WTC11 (cell line): ENCODE measurements around the gene LOXL4. TPM values are rescaled to one million over a fixed set of nuclear protein-coding genes. Genes with fewer than 3 reads are reported as not detected.

Experiments used
- ATAC-seq: fragments of 200-7000 bp; cut with Tn5 transposase; 2 replicates; pipeline ENCODE4 v1.10.0; 2021; ENCODE audit warnings: mild to moderate bottlenecking, moderate library complexity
- CTCF ChIA-PET: fragments of 300-600 bp; sonication (Branson Sonifier 250); formaldehyde crosslinking; loops from one replicate; lab custom pipeline; 2021; ENCODE audit warnings: antibody characterized with exemption; lab: Charles Lee
- POLR2A ChIA-PET: fragments of 350-600 bp; sonication (Branson Sonifier 250); formaldehyde crosslinking; loops from one replicate; lab custom pipeline; 2021; ENCODE audit warnings: antibody characterized with exemption; lab: Charles Lee
- DNase-seq: peaks from one replicate; pipeline ENCODE4 v3.0.0; 2021; ENCODE audit warnings: low spot score
- H3K27ac Mint-ChIP-seq: 2 replicates; pipeline ENCODE4 v1.8.0; 2021; ENCODE audit warnings: mixed read lengths
- H3K27me3 Mint-ChIP-seq: 2 replicates; pipeline ENCODE4 v1.8.0; 2021; ENCODE audit warnings: low read depth, mild to moderate bottlenecking, moderate library complexity, mixed read lengths
- H3K36me3 Mint-ChIP-seq: 2 replicates; pipeline ENCODE4 v1.8.0; 2021; ENCODE audit warnings: mixed read lengths
- H3K4me1 Mint-ChIP-seq: 2 replicates; pipeline ENCODE4 v1.8.0; 2022; ENCODE audit warnings: mixed read lengths
- H3K4me3 Mint-ChIP-seq: 2 replicates; pipeline ENCODE4 v1.8.0; 2021; ENCODE audit warnings: mild to moderate bottlenecking, moderate library complexity, mixed read lengths
- H3K9me3 Mint-ChIP-seq: 2 replicates; pipeline ENCODE4 v1.8.0; 2021; ENCODE audit warnings: mixed read lengths
- FOXJ3 ChIP-seq: sonication (generic); formaldehyde crosslinking; IDR thresholded peaks from 2 replicates; pipeline ENCODE4 v1.9.0; 2021; ENCODE audit warnings: missing genetic modification reagents, mild to moderate bottlenecking, borderline replicate concordance
- GABPB1 ChIP-seq: sonication (generic); formaldehyde crosslinking; IDR thresholded peaks from 2 replicates; pipeline ENCODE4 v1.8.1; 2023; ENCODE audit warnings: mild to moderate bottlenecking, missing genetic modification reagents
- NR1H2 ChIP-seq: sonication (generic); formaldehyde crosslinking; IDR thresholded peaks from 2 replicates; pipeline ENCODE4 v1.9.0; 2021; ENCODE audit warnings: mild to moderate bottlenecking, moderate library complexity, missing genetic modification reagents
- TEAD4 ChIP-seq: sonication (generic); formaldehyde crosslinking; IDR thresholded peaks from 2 replicates; pipeline ENCODE4 v1.8.0; 2022; ENCODE audit warnings: mild to moderate bottlenecking, missing genetic modification reagents
- ZNF121 ChIP-seq: sonication (generic); formaldehyde crosslinking; IDR thresholded peaks from 2 replicates; pipeline ENCODE4 v1.8.0; 2023; ENCODE audit warnings: missing genetic modification reagents
- total RNA-seq: library from RNA; stranded (reverse); gene quantifications from 3 replicates; pipeline ENCODE4 v1.2.3, GENCODE V29; 2021
- TF ChIP-seq, protein P1 (sequence below): sonication (generic); formaldehyde crosslinking; conservative IDR thresholded peaks from 2 replicates; pipeline ENCODE4 v1.8.1; 2022; ENCODE audit warnings: mild to moderate bottlenecking, missing genetic modification reagents
- TF ChIP-seq, protein P2 (sequence below): sonication (generic); formaldehyde crosslinking; IDR thresholded peaks from 2 replicates; pipeline ENCODE4 v1.8.1; 2022; ENCODE audit warnings: missing genetic modification reagents, borderline replicate concordance
- TF ChIP-seq, protein P3 (sequence below): fragments of 200-600 bp; IDR thresholded peaks from 2 replicates; pipeline ENCODE4 v1.8.0; 2022; ENCODE audit warnings: antibody characterized with exemption
- TF ChIP-seq, protein P4 (sequence below): fragments of 250-450 bp; sonication (Bioruptor Pico); IDR thresholded peaks from 2 replicates; pipeline ENCODE4 v1.9.0; 2021; ENCODE audit warnings: mild to moderate bottlenecking
- TF ChIP-seq, protein P5 (sequence below): sonication (generic); formaldehyde crosslinking; IDR thresholded peaks from 2 replicates; pipeline ENCODE4 v1.8.0; 2022; ENCODE audit warnings: missing genetic modification reagents
- TF ChIP-seq, protein P6 (sequence below): sonication (generic); formaldehyde crosslinking; IDR thresholded peaks from 2 replicates; pipeline ENCODE4 v1.8.0; 2023; ENCODE audit warnings: mild to moderate bottlenecking, missing genetic modification reagents
- TF ChIP-seq, protein P7 (sequence below): sonication (generic); formaldehyde crosslinking; IDR thresholded peaks from 2 replicates; pipeline ENCODE4 v1.8.0; 2022; ENCODE audit warnings: mild to moderate bottlenecking, missing genetic modification reagents

The LOXL4 gene
- total RNA-seq, 1 experiment from 2014 or later = 0.35 TPM

DNA sequence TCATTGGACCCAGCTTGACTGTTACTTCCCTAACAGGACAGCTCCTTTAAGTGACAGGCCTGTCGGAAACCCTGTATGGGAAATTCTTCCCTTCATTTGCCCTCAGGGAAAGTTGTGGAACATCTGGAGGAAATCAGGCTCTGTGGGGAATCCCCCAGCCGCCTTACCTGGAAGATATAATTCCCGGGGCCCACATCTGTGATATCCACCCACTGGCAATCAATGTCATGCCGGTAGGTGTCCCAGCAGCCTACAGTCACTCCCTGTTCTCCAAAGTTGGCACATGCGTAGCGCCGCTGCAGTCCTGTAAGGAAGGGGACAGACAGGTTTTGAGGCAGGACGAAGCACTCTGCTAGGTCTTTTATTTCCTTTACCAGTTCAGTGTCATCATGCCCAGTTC, 16.6 kb downstream of the LOXL4 start (continued):
- TF ChIP-seq, protein P1, sequence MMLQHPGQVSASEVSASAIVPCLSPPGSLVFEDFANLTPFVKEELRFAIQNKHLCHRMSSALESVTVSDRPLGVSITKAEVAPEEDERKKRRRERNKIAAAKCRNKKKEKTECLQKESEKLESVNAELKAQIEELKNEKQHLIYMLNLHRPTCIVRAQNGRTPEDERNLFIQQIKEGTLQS = no peak
- TF ChIP-seq FOXJ3 (CRISPR knock-in tag) = no peak
- TF ChIP-seq, protein P2, sequence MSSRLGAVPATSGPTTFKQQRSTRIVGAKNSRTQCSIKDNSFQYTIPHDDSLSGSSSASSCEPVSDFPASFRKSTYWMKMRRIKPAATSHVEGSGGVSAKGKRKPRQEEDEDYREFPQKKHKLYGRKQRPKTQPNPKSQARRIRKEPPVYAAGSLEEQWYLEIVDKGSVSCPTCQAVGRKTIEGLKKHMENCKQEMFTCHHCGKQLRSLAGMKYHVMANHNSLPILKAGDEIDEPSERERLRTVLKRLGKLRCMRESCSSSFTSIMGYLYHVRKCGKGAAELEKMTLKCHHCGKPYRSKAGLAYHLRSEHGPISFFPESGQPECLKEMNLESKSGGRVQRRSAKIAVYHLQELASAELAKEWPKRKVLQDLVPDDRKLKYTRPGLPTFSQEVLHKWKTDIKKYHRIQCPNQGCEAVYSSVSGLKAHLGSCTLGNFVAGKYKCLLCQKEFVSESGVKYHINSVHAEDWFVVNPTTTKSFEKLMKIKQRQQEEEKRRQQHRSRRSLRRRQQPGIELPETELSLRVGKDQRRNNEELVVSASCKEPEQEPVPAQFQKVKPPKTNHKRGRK (CRISPR knock-in tag) = no peak
- TF ChIP-seq TEAD4 (CRISPR knock-in tag) = no peak

DNA sequence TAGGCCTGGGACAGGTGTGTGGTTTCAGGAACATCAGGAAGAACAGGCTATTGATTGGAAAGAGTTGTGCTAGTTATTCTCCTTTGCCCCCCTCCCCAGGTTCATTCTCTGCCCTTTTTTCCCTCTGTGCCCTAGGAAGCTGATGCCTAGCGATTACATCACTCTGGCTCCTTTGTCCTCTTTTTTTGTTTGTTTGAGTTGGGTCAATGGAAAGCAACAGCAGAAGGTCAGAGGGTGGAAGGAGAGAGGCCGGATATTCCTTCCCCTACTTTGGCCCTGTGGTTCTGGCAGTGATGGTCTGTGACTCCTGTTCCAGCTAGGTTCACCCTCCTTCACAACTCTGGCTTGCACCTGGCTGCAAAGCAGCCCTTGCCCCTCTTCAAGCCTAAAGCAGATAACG, 18.9 kb downstream of the LOXL4 start:
- DNase-seq (no peak), ATAC-seq (no peak)
- Mint-ChIP-seq H3K27me3 (no peaks in the 10 kb centered on the region), H3K27ac (no peak overlapping the region), H3K4me3 (no peak overlapping the region), H3K36me3 (peaks cover 15% of the 10 kb centered on the region), H3K9me3 (no peaks in the 10 kb centered on the region), H3K4me1 (peaks cover 8% of the 10 kb centered on the region)
- POLR2A ChIA-PET = interaction anchor here (1.4 kb wide), 1 partner anchor 115 kb away, joined by 3 read pairs; the partner anchor contains the start of gene R3HCC1L
- no peak for TF ChIP-seq NR1H2 (CRISPR knock-in tag)
- TF ChIP-seq, protein P3, sequence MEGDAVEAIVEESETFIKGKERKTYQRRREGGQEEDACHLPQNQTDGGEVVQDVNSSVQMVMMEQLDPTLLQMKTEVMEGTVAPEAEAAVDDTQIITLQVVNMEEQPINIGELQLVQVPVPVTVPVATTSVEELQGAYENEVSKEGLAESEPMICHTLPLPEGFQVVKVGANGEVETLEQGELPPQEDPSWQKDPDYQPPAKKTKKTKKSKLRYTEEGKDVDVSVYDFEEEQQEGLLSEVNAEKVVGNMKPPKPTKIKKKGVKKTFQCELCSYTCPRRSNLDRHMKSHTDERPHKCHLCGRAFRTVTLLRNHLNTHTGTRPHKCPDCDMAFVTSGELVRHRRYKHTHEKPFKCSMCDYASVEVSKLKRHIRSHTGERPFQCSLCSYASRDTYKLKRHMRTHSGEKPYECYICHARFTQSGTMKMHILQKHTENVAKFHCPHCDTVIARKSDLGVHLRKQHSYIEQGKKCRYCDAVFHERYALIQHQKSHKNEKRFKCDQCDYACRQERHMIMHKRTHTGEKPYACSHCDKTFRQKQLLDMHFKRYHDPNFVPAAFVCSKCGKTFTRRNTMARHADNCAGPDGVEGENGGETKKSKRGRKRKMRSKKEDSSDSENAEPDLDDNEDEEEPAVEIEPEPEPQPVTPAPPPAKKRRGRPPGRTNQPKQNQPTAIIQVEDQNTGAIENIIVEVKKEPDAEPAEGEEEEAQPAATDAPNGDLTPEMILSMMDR = no peak
- TF ChIP-seq, protein P1 = no peak
- peak; percentile 83 for TF ChIP-seq GABPB1 (CRISPR knock-in tag)
- CTCF ChIA-PET = interaction anchor here (1.1 kb wide), 1 partner anchor 60 kb away, joined by 4 read pairs; no protein-coding TSS in a partner anchor

DNA sequence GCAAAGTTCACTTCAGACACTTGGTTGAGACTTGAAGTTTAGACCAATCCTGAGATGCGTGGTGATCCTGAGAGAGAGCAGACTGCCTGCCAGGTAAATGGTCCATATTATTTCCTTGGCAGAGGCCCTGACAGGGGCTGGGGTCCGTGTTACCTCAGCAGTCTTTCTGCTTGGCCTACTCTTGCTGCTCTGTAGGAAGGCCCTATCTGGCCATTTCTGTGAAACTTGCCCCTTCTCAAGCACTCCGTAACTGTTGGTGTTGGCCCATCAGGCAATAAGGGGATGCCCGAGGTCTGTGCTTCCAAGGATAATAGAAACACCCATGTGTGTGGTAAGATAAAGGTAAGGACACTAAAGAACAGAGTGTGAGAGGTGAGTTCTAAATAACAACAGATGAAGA, 20.0 kb downstream of the LOXL4 start:
- Mint-ChIP-seq H3K36me3 (peaks cover 19% of the 10 kb centered on the region), H3K27ac (no peak overlapping the region), H3K9me3 (no peaks in the 10 kb centered on the region), H3K27me3 (no peaks in the 10 kb centered on the region), H3K4me1 (peaks cover 8% of the 10 kb centered on the region), H3K4me3 (no peak overlapping the region)
- CTCF ChIA-PET = no interaction called here
- ATAC-seq (no peak), DNase-seq (no peak)
- POLR2A ChIA-PET = interaction anchor here (1.4 kb wide), 1 partner anchor 114 kb away, joined by 3 read pairs; the partner anchor contains the start of gene R3HCC1L
- TF ChIP-seq, protein P4, sequence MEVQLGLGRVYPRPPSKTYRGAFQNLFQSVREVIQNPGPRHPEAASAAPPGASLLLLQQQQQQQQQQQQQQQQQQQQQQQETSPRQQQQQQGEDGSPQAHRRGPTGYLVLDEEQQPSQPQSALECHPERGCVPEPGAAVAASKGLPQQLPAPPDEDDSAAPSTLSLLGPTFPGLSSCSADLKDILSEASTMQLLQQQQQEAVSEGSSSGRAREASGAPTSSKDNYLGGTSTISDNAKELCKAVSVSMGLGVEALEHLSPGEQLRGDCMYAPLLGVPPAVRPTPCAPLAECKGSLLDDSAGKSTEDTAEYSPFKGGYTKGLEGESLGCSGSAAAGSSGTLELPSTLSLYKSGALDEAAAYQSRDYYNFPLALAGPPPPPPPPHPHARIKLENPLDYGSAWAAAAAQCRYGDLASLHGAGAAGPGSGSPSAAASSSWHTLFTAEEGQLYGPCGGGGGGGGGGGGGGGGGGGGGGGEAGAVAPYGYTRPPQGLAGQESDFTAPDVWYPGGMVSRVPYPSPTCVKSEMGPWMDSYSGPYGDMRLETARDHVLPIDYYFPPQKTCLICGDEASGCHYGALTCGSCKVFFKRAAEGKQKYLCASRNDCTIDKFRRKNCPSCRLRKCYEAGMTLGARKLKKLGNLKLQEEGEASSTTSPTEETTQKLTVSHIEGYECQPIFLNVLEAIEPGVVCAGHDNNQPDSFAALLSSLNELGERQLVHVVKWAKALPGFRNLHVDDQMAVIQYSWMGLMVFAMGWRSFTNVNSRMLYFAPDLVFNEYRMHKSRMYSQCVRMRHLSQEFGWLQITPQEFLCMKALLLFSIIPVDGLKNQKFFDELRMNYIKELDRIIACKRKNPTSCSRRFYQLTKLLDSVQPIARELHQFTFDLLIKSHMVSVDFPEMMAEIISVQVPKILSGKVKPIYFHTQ (CRISPR knock-in tag) = no peak
- TF ChIP-seq, protein P5, sequence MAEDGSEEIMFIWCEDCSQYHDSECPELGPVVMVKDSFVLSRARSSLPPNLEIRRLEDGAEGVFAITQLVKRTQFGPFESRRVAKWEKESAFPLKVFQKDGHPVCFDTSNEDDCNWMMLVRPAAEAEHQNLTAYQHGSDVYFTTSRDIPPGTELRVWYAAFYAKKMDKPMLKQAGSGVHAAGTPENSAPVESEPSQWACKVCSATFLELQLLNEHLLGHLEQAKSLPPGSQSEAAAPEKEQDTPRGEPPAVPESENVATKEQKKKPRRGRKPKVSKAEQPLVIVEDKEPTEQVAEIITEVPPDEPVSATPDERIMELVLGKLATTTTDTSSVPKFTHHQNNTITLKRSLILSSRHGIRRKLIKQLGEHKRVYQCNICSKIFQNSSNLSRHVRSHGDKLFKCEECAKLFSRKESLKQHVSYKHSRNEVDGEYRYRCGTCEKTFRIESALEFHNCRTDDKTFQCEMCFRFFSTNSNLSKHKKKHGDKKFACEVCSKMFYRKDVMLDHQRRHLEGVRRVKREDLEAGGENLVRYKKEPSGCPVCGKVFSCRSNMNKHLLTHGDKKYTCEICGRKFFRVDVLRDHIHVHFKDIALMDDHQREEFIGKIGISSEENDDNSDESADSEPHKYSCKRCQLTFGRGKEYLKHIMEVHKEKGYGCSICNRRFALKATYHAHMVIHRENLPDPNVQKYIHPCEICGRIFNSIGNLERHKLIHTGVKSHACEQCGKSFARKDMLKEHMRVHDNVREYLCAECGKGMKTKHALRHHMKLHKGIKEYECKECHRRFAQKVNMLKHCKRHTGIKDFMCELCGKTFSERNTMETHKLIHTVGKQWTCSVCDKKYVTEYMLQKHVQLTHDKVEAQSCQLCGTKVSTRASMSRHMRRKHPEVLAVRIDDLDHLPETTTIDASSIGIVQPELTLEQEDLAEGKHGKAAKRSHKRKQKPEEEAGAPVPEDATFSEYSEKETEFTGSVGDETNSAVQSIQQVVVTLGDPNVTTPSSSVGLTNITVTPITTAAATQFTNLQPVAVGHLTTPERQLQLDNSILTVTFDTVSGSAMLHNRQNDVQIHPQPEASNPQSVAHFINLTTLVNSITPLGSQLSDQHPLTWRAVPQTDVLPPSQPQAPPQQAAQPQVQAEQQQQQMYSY (CRISPR knock-in tag) = no peak
- TF ChIP-seq, protein P6, sequence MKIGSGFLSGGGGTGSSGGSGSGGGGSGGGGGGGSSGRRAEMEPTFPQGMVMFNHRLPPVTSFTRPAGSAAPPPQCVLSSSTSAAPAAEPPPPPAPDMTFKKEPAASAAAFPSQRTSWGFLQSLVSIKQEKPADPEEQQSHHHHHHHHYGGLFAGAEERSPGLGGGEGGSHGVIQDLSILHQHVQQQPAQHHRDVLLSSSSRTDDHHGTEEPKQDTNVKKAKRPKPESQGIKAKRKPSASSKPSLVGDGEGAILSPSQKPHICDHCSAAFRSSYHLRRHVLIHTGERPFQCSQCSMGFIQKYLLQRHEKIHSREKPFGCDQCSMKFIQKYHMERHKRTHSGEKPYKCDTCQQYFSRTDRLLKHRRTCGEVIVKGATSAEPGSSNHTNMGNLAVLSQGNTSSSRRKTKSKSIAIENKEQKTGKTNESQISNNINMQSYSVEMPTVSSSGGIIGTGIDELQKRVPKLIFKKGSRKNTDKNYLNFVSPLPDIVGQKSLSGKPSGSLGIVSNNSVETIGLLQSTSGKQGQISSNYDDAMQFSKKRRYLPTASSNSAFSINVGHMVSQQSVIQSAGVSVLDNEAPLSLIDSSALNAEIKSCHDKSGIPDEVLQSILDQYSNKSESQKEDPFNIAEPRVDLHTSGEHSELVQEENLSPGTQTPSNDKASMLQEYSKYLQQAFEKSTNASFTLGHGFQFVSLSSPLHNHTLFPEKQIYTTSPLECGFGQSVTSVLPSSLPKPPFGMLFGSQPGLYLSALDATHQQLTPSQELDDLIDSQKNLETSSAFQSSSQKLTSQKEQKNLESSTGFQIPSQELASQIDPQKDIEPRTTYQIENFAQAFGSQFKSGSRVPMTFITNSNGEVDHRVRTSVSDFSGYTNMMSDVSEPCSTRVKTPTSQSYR = no peak
- TF ChIP-seq, protein P7, sequence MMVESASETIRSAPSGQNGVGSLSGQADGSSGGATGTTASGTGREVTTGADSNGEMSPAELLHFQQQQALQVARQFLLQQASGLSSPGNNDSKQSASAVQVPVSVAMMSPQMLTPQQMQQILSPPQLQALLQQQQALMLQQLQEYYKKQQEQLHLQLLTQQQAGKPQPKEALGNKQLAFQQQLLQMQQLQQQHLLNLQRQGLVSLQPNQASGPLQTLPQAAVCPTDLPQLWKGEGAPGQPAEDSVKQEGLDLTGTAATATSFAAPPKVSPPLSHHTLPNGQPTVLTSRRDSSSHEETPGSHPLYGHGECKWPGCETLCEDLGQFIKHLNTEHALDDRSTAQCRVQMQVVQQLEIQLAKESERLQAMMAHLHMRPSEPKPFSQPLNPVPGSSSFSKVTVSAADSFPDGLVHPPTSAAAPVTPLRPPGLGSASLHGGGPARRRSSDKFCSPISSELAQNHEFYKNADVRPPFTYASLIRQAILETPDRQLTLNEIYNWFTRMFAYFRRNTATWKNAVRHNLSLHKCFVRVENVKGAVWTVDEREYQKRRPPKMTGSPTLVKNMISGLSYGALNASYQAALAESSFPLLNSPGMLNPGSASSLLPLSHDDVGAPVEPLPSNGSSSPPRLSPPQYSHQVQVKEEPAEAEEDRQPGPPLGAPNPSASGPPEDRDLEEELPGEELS (CRISPR knock-in tag) = no peak
- no peak for TF ChIP-seq ZNF121 (CRISPR knock-in tag)
